IPS-20b (cell line): ENCODE measurements around the gene COX6A2.
A peak's percentile ranks its signal among the peaks of the same experiment; 100 is the strongest.

Experiments
- H3K27ac ChIP-seq: one replicate; pipeline ENCODE4 v1.5.1; 2013; ENCODE audit warnings: low read length
- H3K27me3 ChIP-seq: 2 replicates; pipeline ENCODE4 v1.6.1; 2013; ENCODE audit warnings: mild to moderate bottlenecking, low read length, inconsistent platforms; ENCODE audit not compliant: insufficient read depth
- H3K36me3 ChIP-seq: 2 replicates; pipeline ENCODE4 v1.6.1; 2013; ENCODE audit warnings: low read depth, mild to moderate bottlenecking, inconsistent platforms, low read length, moderate library complexity; ENCODE audit not compliant: insufficient read depth
- H3K4me1 ChIP-seq: 2 replicates; pipeline ENCODE4 v1.6.1; 2013; ENCODE audit warnings: mild to moderate bottlenecking, control low read depth, inconsistent platforms, low read length, moderate library complexity; ENCODE audit not compliant: insufficient read depth
- H3K4me3 ChIP-seq: 2 replicates; pipeline ENCODE4 v1.5.1; 2013; ENCODE audit warnings: mild to moderate bottlenecking, low read length, inconsistent platforms
- H3K9ac ChIP-seq: 2 replicates; pipeline ENCODE4 v1.6.1; 2013; ENCODE audit warnings: low read depth, mild to moderate bottlenecking, inconsistent platforms, low read length, moderate library complexity
- H3K9me3 ChIP-seq: 2 replicates; pipeline ENCODE4 v1.6.1; 2013; ENCODE audit warnings: mild to moderate bottlenecking, low read depth, low read length, inconsistent platforms; ENCODE audit not compliant: insufficient read depth

The COX6A2 gene

GRCh38 chr16:31428279-31428597 is at the start of gene COX6A2:
TSS of gene COX6A2 (minus strand) at chr16:31428360. CDS start at chr16:31428325, 35 bp downstream.
- no peaks in the 10 kb centered on the region for H3K9me3 ChIP-seq
- no peak within 1 kb of the TSS for H3K4me3 ChIP-seq
- H3K9ac ChIP-seq, result no peak within 1 kb of the TSS
- peaks cover 17% of the 10 kb centered on the region; the same call in 1 of the 2 replicates for H3K27me3 ChIP-seq
- no peaks in the 10 kb centered on the region for H3K4me1 ChIP-seq
- H3K36me3 ChIP-seq, result no peaks in the 10 kb centered on the region
- no peak within 1 kb of the TSS for H3K27ac ChIP-seq

- H3K27ac ChIP-seq, result no peak overlapping the region
- peaks cover 85% of the 10 kb centered on the region for H3K27me3 ChIP-seq
- H3K9me3 ChIP-seq, result no peaks in the 10 kb centered on the region
- H3K9ac ChIP-seq, result no peak overlapping the region
- H3K36me3 ChIP-seq, result no peaks in the 10 kb centered on the region
- H3K4me1 ChIP-seq, result no peaks in the 10 kb centered on the region
- peak overlapping the region; percentile 67 for H3K4me3 ChIP-seq
Observed at GRCh38 chr16:31477220-31478216, 49.4 kb upstream of the COX6A2 start.

GRCh38 chr16:31476303-31477219 is 48.4 kb upstream of the COX6A2 start:
- H3K4me1 ChIP-seq, result no peaks in the 10 kb centered on the region; the same call in 1 of the 2 replicates

GRCh38 chr16:31475946-31476302 is 47.8 kb upstream of the COX6A2 start:
- no peaks in the 10 kb centered on the region for H3K36me3 ChIP-seq
- peak overlapping the region; percentile 69; the same call in 1 of the 2 replicates for H3K4me3 ChIP-seq
- H3K27me3 ChIP-seq, result peaks cover 82% of the 10 kb centered on the region
- H3K27ac ChIP-seq, result no peak overlapping the region
- no peak overlapping the region; the same call in 1 of the 2 replicates for H3K9ac ChIP-seq
- peaks cover 5% of the 10 kb centered on the region; the same call in 1 of the 2 replicates for H3K4me1 ChIP-seq
- no peaks in the 10 kb centered on the region for H3K9me3 ChIP-seq

More at GRCh38 chr16:31476303-31477219, 48.4 kb upstream of the COX6A2 start:
- Histone ChIP-seq H3K27ac (no peak overlapping the region), H3K36me3 (no peaks in the 10 kb centered on the region), H3K9ac (no peak overlapping the region; the same call in 1 of the 2 replicates), H3K4me3 (peak overlapping the region; percentile 69), H3K9me3 (no peaks in the 10 kb centered on the region), H3K27me3 (peaks cover 82% of the 10 kb centered on the region)

- H3K27ac ChIP-seq, result no peak overlapping the region
- no peaks in the 10 kb centered on the region for H3K9me3 ChIP-seq
- H3K9ac ChIP-seq, result no peak overlapping the region
- H3K4me3 ChIP-seq, result no peak overlapping the region
- H3K27me3 ChIP-seq, result peaks cover 81% of the 10 kb centered on the region
- no peaks in the 10 kb centered on the region for H3K36me3 ChIP-seq
- H3K4me1 ChIP-seq, result peaks cover 5% of the 10 kb centered on the region; the same call in 1 of the 2 replicates
Observed at GRCh38 chr16:31474773-31475738, 46.9 kb upstream of the COX6A2 start.

GRCh38 chr16:31474173-31474714 is 46.1 kb upstream of the COX6A2 start:
- Histone ChIP-seq H3K36me3 (no peaks in the 10 kb centered on the region), H3K27me3 (peaks cover 74% of the 10 kb centered on the region), H3K4me3 (no peak overlapping the region), H3K9me3 (no peaks in the 10 kb centered on the region), H3K27ac (no peak overlapping the region), H3K9ac (no peak overlapping the region), H3K4me1 (peaks cover 5% of the 10 kb centered on the region; the same call in 1 of the 2 replicates)

- Histone ChIP-seq H3K36me3 (no peaks in the 10 kb centered on the region), H3K9ac (no peak overlapping the region), H3K4me3 (no peak overlapping the region), H3K27ac (no peak overlapping the region), H3K9me3 (no peaks in the 10 kb centered on the region), H3K27me3 (peaks cover 67% of the 10 kb centered on the region), H3K4me1 (peaks cover 5% of the 10 kb centered on the region; the same call in 1 of the 2 replicates)
Observed at GRCh38 chr16:31473264-31473984, 45.3 kb upstream of the COX6A2 start.

GRCh38 chr16:31472709-31473203 is 44.6 kb upstream of the COX6A2 start:
- H3K9me3 ChIP-seq, result no peaks in the 10 kb centered on the region

GRCh38 chr16:31471875-31472708 is 43.9 kb upstream of the COX6A2 start, which contains the start of gene TGFB1I1:
TSS of gene TGFB1I1 (plus strand) at chr16:31472152. CDS start at chr16:31472189, 37 bp downstream.
- H3K4me3 ChIP-seq, result peak within 1 kb of the TSS; percentile 75
- no peaks in the 10 kb centered on the region for H3K9me3 ChIP-seq
- H3K36me3 ChIP-seq, result no peaks in the 10 kb centered on the region
- no peak within 1 kb of the TSS for H3K27ac ChIP-seq
- H3K27me3 ChIP-seq, result peaks cover 61% of the 10 kb centered on the region
- peak within 1 kb of the TSS; percentile 59; the same call in 1 of the 2 replicates for H3K9ac ChIP-seq
- peaks cover 5% of the 10 kb centered on the region; the same call in 1 of the 2 replicates for H3K4me1 ChIP-seq

More at GRCh38 chr16:31472709-31473203, 44.6 kb upstream of the COX6A2 start:
- Histone ChIP-seq H3K27ac (no peak overlapping the region), H3K4me3 (peak overlapping the region; percentile 75), H3K36me3 (no peaks in the 10 kb centered on the region), H3K4me1 (peaks cover 5% of the 10 kb centered on the region; the same call in 1 of the 2 replicates), H3K9ac (peak overlapping the region; percentile 59; the same call in 1 of the 2 replicates), H3K27me3 (peaks cover 61% of the 10 kb centered on the region)
